HCT116 (cell line): ENCODE results near the gene RORB. TPM values are rescaled to one million over a fixed set of nuclear protein-coding genes. Genes with fewer than 3 reads are reported as not detected.

Experiments used
- ATAC-seq: fragments of 200-7000 bp; cut with Tn5 transposase; 2 replicates; pipeline ENCODE4 v1.9.1; 2020; ENCODE audit warnings: mild to moderate bottlenecking, moderate library complexity
- BruUV-seq: library from RNA; stranded (reverse); fragments of 400-500 nt; replicated peaks from 2 replicates; lab custom pipeline; 2021; lab: Mats Ljungman, UMichigan
- CTCF ChIA-PET: fragments of 300-600 bp; sonication (Branson Sonifier 250); formaldehyde crosslinking; loops from one replicate; lab custom pipeline; 2021; ENCODE audit warnings: antibody characterized with exemption; lab: Charles Lee
- POLR2A ChIA-PET: fragments of 300-600, 350-600 bp; sonication (Branson Sonifier 250); formaldehyde crosslinking; loops from one replicate; lab custom pipeline; 2021; ENCODE audit warnings: antibody characterized with exemption; lab: Charles Lee
- RAD21 ChIA-PET, 2 experiments: fragments of 300-600 bp; sonication (Branson Sonifier 250); formaldehyde crosslinking; loops; one replicate each; lab custom pipeline; 2023; ENCODE audit warnings: low total read pairs in 2 of 2; ENCODE audit not compliant: uncharacterized antibody in 2 of 2, unreplicated experiment in 2 of 2, low non-redundant PET in 1 of 2; lab: Charles Lee
- DNase-seq: peaks from one replicate; pipeline ENCODE4 v3.0.0-alpha.2; 2010; ENCODE audit warnings: low read depth, low spot score
- H2AFZ ChIP-seq: fragments of 200-600 bp; shearing (Covaris generic), sonication (generic); 2 replicates; pipeline ENCODE4 v1.6.1; 2017; ENCODE audit warnings: low read depth, mixed run types, mixed read lengths, antibody characterized with exemption, low read length; ENCODE audit not compliant: poor library complexity, severe bottlenecking
- H3K27ac ChIP-seq: 2 replicates; pipeline ENCODE4 v1.5.1; 2012; ENCODE audit warnings: low read depth, low read length
- H3K27me3 ChIP-seq: fragments of 200-600 bp; sonication (generic); 2 replicates; pipeline ENCODE4 v1.6.1; 2016; ENCODE audit warnings: mixed run types, low read length, mixed read lengths; ENCODE audit not compliant: insufficient read depth
- H3K36me3 ChIP-seq, 2 experiments: fragments of 200-500 bp in 1 of 2; fragments of 200-600 bp in 1 of 2; sonication (Bioruptor generic) in 1 of 2; sonication (generic) in 1 of 2; 2 replicates each; pipeline versions ENCODE4 v1.5.1 to v1.6.1; 2014 to 2016; ENCODE audit warnings: low read length in 2 of 2, inconsistent platforms in 1 of 2, mixed read lengths in 1 of 2, mixed run types in 1 of 2; ENCODE audit not compliant: insufficient read depth in 2 of 2, control insufficient read depth in 1 of 2
- H3K4me1 ChIP-seq, 2 experiments: fragments of 200-600 bp in 1 of 2; sonication (generic) in 1 of 2; 2 replicates each; pipeline versions ENCODE4 v1.5.1 to v1.6.1; 2012 to 2017; ENCODE audit warnings: low read length in 2 of 2, inconsistent platforms in 1 of 2, mild to moderate bottlenecking in 1 of 2, mixed read lengths in 1 of 2, mixed run types in 1 of 2, moderate library complexity in 1 of 2; ENCODE audit not compliant: insufficient read depth in 2 of 2, control insufficient read depth in 1 of 2
- H3K4me2 ChIP-seq: fragments of 200-600 bp; sonication (generic); 2 replicates; pipeline ENCODE4 v1.6.1; 2017; ENCODE audit warnings: mixed run types, low read length, mixed read lengths
- H3K4me3 ChIP-seq, 2 experiments: fragments of 200-600 bp in 1 of 2; sonication (generic) in 1 of 2; replicated peaks in 1 of 2; 2 replicates each; pipeline ENCODE4 v1.5.1; 2011 to 2016; ENCODE audit warnings: low read length in 2 of 2, control low read depth in 1 of 2, low read depth in 1 of 2, mild to moderate bottlenecking in 1 of 2, mixed read lengths in 1 of 2, mixed run types in 1 of 2
- H3K79me2 ChIP-seq: fragments of 200-600 bp; sonication (generic); 2 replicates; pipeline ENCODE4 v1.6.1; 2017; ENCODE audit warnings: mild to moderate bottlenecking, mixed run types, low read length, moderate library complexity, mixed read lengths; ENCODE audit not compliant: insufficient read depth
- H3K9ac ChIP-seq: fragments of 200-600 bp; sonication (generic); 2 replicates; pipeline ENCODE4 v1.6.1; 2016; ENCODE audit warnings: low read length, mixed read lengths
- H3K9me2 ChIP-seq: fragments of 200-600 bp; sonication (generic), shearing (Covaris generic); 2 replicates; pipeline ENCODE4 v1.6.1; 2017; ENCODE audit warnings: mixed run types, mild to moderate bottlenecking, moderate library complexity; ENCODE audit not compliant: insufficient read depth
- H3K9me3 ChIP-seq, 2 experiments: fragments of 200-500 bp in 1 of 2; fragments of 200-600 bp in 1 of 2; sonication (Bioruptor generic) in 1 of 2; sonication (generic) in 1 of 2; 2 replicates each; pipeline ENCODE4 v1.6.1; 2014 to 2017; ENCODE audit warnings: low read length in 2 of 2, mixed read lengths in 2 of 2, inconsistent platforms in 1 of 2, low read depth in 1 of 2, mild to moderate bottlenecking in 1 of 2, mixed run types in 1 of 2, moderate library complexity in 1 of 2; ENCODE audit not compliant: control insufficient read depth in 1 of 2, insufficient read depth in 1 of 2
- H4K20me1 ChIP-seq: fragments of 200-600 bp; sonication (generic), shearing (Covaris generic); 2 replicates; pipeline ENCODE4 v1.6.1; 2017; ENCODE audit warnings: mixed run types, mild to moderate bottlenecking, moderate library complexity; ENCODE audit not compliant: insufficient read depth
- CBX3 ChIP-seq: IDR thresholded peaks from 2 replicates; pipeline ENCODE4 v1.6.1; 2012; ENCODE audit warnings: low read depth
- CEBPB ChIP-seq: IDR thresholded peaks from 2 replicates; pipeline ENCODE4 v1.6.1; 2012; ENCODE audit warnings: low read depth
- ELF1 ChIP-seq: IDR thresholded peaks from 2 replicates; pipeline ENCODE4 v1.6.1; 2012; ENCODE audit warnings: low read depth, borderline replicate concordance
- EZH2phosphoT487 ChIP-seq: fragments of 200-600 bp; IDR thresholded peaks from 2 replicates; pipeline ENCODE4 v1.6.1; 2018; ENCODE audit warnings: antibody characterized with exemption, borderline replicate concordance
- JUND ChIP-seq: IDR thresholded peaks from 2 replicates; pipeline ENCODE4 v1.6.1; 2012
- POLR2AphosphoS5 ChIP-seq: IDR thresholded peaks from 2 replicates; pipeline ENCODE4 v1.6.1; 2011; ENCODE audit warnings: mild to moderate bottlenecking, low read depth, low read length, moderate library complexity
- SIN3A ChIP-seq: IDR thresholded peaks from 2 replicates; pipeline ENCODE4 v1.6.1; 2012; ENCODE audit warnings: low read depth
- SP1 ChIP-seq: IDR thresholded peaks from 2 replicates; pipeline ENCODE4 v1.6.1; 2012; ENCODE audit warnings: low read depth
- SRF ChIP-seq: IDR thresholded peaks from 2 replicates; pipeline ENCODE4 v1.6.1; 2012; ENCODE audit warnings: low read depth
- YY1 ChIP-seq: IDR thresholded peaks from 2 replicates; pipeline ENCODE4 v1.6.1; 2011; ENCODE audit warnings: low read length, low read depth, moderate library complexity, mild to moderate bottlenecking; ENCODE audit not compliant: insufficient replicate concordance; ENCODE audit errors: extremely low read depth
- ZFX ChIP-seq: fragments of 450-650 bp; IDR thresholded peaks from 2 replicates; pipeline ENCODE4 v1.6.1; 2017
- intact Hi-C: fragments of 100-400 bp; cut with micrococcal nuclease; formaldehyde crosslinking; loops from 2 replicates; pipeline ENCODE4 v1.10.0; 2022
- total RNA-seq: library from RNA; stranded (reverse); gene quantifications from one replicate; pipeline ENCODE4 v1.2.1, GENCODE V29; 2021; ENCODE audit not compliant: unreplicated experiment
- TF ChIP-seq, protein P1 (sequence below): IDR thresholded peaks from 2 replicates; pipeline ENCODE4 v1.6.1; 2012
- TF ChIP-seq, protein P2 (sequence below), 3 experiments: fragments of 200-600 bp in 1 of 3; sonication (generic) in 1 of 3; IDR thresholded peaks in 2 of 3; conservative IDR thresholded peaks in 1 of 3; 2 replicates each; pipeline ENCODE4 v1.5.1; 2012 to 2017; ENCODE audit warnings: low read depth in 2 of 3, low read length in 2 of 3, antibody characterized with exemption in 1 of 3, borderline replicate concordance in 1 of 3, control low read depth in 1 of 3, mild to moderate bottlenecking in 1 of 3, mixed read lengths in 1 of 3, mixed run types in 1 of 3, moderate library complexity in 1 of 3; ENCODE audit not compliant: insufficient read depth in 1 of 3
- TF ChIP-seq, protein P3 (sequence below): IDR thresholded peaks from 2 replicates; pipeline ENCODE4 v1.6.1; 2011; ENCODE audit warnings: mild to moderate bottlenecking, low read length, moderate library complexity; ENCODE audit not compliant: insufficient replicate concordance; ENCODE audit errors: extremely low read depth

Gene RORB
- total RNA-seq, 1 experiment from 2014 or later: 0.02 TPM

DNA sequence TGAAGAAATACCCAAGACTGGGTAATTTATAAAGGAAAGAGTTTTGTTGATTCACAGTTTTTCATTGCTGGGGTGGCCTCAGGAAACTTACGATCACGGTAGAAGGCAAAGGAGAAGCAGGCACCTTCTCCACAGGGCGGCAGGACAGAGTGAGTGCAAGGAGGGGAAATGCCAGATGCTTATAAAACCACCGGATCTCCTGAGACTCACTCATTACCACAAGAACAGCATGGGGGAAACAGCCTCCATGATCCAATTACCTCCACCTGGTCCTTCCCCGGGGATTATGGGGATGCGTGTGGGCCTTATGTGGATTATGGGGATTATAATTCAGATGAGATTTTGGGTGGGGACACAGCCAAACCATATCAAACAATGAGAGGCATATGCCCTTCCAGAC, 18.5 kb upstream of the RORB start:
- POLR2A ChIA-PET: no interaction called here
- RAD21 ChIA-PET: no interaction called here
- Histone ChIP-seq H3K27me3 (no peaks in the 10 kb centered on the region), H3K79me2 (no peaks in the 10 kb centered on the region), H3K36me3 (no peaks in the 10 kb centered on the region), H4K20me1 (no peaks in the 10 kb centered on the region), H2AFZ (no peak overlapping the region), H3K9me3 (no peaks in the 10 kb centered on the region), H3K9ac (no peak overlapping the region), H3K4me1 (no peaks in the 10 kb centered on the region), H3K4me3 (no peak overlapping the region), H3K27ac (no peak overlapping the region), H3K9me2 (no peaks in the 10 kb centered on the region), H3K4me2 (no peak overlapping the region)
- ATAC-seq (no peak), DNase-seq (no peak)
- BruUV-seq: no TSS peak
- CTCF ChIA-PET: no interaction called here
- TF ChIP-seq SP1: no peak
- TF ChIP-seq, protein P1, sequence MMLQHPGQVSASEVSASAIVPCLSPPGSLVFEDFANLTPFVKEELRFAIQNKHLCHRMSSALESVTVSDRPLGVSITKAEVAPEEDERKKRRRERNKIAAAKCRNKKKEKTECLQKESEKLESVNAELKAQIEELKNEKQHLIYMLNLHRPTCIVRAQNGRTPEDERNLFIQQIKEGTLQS: no peak
- TF ChIP-seq ELF1: no peak
- TF ChIP-seq CBX3: no peak
- TF ChIP-seq YY1: no peak
- no peak for TF ChIP-seq JUND
- TF ChIP-seq SRF: no peak
- TF ChIP-seq, protein P2, sequence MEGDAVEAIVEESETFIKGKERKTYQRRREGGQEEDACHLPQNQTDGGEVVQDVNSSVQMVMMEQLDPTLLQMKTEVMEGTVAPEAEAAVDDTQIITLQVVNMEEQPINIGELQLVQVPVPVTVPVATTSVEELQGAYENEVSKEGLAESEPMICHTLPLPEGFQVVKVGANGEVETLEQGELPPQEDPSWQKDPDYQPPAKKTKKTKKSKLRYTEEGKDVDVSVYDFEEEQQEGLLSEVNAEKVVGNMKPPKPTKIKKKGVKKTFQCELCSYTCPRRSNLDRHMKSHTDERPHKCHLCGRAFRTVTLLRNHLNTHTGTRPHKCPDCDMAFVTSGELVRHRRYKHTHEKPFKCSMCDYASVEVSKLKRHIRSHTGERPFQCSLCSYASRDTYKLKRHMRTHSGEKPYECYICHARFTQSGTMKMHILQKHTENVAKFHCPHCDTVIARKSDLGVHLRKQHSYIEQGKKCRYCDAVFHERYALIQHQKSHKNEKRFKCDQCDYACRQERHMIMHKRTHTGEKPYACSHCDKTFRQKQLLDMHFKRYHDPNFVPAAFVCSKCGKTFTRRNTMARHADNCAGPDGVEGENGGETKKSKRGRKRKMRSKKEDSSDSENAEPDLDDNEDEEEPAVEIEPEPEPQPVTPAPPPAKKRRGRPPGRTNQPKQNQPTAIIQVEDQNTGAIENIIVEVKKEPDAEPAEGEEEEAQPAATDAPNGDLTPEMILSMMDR (IDR thresholded peaks at IDR 0.05 in 2 of 3, conservative IDR thresholded peaks at IDR 0.05 in 1 of 3; ENCODE audit: borderline replicate concordance in 1 of 3, insufficient read depth in 1 of 3, low read depth in 2 of 3, low read length in 2 of 3): no peak
- no peak for TF ChIP-seq CEBPB
- TF ChIP-seq POLR2AphosphoS5: no peak
- no peak for TF ChIP-seq ZFX
- no peak for TF ChIP-seq SIN3A
- TF ChIP-seq, protein P3, sequence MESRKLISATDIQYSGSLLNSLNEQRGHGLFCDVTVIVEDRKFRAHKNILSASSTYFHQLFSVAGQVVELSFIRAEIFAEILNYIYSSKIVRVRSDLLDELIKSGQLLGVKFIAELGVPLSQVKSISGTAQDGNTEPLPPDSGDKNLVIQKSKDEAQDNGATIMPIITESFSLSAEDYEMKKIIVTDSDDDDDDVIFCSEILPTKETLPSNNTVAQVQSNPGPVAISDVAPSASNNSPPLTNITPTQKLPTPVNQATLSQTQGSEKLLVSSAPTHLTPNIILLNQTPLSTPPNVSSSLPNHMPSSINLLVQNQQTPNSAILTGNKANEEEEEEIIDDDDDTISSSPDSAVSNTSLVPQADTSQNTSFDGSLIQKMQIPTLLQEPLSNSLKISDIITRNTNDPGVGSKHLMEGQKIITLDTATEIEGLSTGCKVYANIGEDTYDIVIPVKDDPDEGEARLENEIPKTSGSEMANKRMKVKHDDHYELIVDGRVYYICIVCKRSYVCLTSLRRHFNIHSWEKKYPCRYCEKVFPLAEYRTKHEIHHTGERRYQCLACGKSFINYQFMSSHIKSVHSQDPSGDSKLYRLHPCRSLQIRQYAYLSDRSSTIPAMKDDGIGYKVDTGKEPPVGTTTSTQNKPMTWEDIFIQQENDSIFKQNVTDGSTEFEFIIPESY: no peak
- no peak for TF ChIP-seq EZH2phosphoT487
- intact Hi-C loops: loop anchor here (10.0 kb wide), 1 partner anchor 56 kb away; no protein-coding TSS in a partner anchor
